Endometrial microvascular endothelial cells (primary cell): ENCODE measurements around the gene SLC16A7. TPM values are rescaled to one million over a fixed set of nuclear protein-coding genes. Genes with fewer than 3 reads are reported as not detected.

Source experiments
- in situ Hi-C: cut with HindIII; loops from 2 replicates; pipeline ENCODE4 v1.10.0; 2017; ENCODE audit warnings: low sequenced_read_pairs, low pct_unique_long_range_greater_than_20kb; ENCODE audit errors: inconsistent ontology term
- total RNA-seq: library from RNA; depleted of rRNA; stranded (reverse); fragments of >200 nt; gene quantifications from one replicate; pipeline ENCODE4 v1.2.3, GENCODE V29; 2015; ENCODE audit errors: inconsistent ontology term

SLC16A7 gene
- total RNA-seq, 1 donor from 2014 or later: 9.5 TPM

DNA sequence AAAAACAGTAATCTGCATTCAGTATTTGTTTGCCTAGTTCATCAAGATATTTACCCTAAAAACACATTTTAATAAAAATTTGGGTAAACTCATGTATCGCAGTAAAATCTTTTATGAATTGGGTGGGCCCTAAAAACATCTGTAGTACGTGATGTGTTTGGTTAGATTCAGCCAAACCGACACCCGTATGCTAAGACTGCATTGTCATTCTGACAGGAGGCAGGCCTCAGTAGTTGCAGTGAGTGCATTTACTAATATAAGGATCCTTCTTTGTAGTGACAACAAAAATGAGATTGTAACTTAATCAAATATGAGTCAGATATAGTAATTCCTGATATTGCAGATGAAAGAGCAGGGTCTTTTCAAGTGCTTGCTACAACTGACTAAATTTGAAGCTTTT is 191.8 kb downstream of the SLC16A7 start:
- in situ Hi-C loops: no loop called here

DNA sequence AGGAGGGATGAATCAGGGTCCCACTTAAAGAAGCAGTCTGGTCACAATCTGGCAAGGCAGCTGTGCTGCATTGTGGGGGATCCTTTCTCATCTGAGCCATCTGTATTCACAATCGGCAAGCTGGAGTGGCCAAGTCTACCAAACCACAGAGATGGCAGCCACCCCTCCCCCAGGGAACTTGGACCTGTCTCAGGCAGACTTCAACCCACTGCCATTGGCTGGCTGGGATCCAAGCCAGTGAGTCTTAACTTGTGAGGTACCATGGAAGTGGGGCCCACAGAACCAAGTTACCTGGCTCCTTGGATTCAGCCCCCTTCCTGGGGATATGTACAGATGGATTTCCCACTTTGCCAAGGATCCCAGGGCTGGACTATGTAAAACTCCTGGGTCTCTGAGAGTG is 196.8 kb downstream of the SLC16A7 start:
- in situ Hi-C loops: no loop called here

DNA sequence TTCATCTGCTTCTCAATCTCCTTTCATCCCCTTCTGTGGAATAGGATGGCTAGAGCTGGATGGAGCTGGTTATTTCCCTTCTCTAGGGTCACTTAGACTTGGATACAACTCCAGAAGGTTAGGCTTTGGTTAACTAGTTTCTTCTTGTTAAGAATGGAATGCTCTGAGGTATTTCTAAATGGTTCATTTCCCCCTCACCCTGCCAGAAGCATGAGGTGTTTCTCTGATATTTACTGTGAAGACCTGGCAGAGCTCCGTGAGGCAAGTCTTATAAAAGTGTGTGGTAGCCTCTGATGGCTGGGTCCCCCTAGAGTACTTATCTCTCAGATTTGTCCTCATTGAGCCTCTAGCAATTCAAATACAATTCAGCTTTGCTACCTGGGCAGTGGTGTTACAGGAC is 207.9 kb downstream of the SLC16A7 start:
- in situ Hi-C loops: no loop called here

DNA sequence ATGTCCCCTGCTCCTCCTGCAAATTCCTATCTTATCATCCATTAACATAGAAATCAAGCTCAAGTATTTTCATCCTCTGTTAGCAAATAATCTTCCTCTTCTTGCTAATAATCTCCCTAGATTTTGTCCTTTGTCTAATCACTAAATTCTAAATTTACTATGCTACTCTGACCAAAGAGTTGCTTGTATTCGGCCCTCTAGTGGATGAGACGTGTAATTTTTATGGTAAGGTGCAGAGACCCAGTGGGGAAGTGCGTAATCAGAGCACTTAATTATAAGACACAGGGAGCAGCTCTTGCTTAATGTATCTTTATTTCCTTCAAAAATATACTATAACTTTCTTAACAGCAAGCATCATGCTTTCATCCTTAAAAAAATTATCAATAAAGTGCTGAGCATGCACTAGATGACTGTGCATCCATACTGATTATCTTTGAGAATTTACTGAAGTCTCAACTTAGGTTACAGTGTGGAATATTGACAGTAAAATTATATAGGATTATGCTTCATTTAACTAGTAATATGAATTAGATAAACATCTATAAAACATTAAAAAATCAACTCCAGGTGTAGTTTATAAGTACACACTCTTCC is 212.6 kb downstream of the SLC16A7 start:
- in situ Hi-C loops: no loop called here

DNA sequence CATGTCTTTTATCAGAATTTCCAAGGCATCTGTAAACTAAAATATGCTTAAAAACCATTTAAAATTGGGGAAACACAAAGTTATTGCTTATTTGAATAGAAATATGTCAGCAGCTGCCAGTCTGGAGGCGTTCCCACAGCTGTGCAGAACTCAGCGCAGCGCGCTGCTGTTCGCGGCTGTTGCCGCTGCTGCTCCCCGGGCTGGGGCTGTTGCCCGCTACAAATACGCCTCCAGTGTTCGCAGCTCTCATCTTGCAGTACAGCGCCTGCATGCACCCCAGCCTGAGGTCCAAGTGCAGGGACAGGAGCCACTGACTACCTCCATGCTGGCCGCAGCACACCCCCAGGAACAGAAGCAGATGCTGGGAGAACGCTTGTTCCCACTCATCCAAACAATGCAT is 216.2 kb downstream of the SLC16A7 start:
- in situ Hi-C loops: no loop called here

DNA sequence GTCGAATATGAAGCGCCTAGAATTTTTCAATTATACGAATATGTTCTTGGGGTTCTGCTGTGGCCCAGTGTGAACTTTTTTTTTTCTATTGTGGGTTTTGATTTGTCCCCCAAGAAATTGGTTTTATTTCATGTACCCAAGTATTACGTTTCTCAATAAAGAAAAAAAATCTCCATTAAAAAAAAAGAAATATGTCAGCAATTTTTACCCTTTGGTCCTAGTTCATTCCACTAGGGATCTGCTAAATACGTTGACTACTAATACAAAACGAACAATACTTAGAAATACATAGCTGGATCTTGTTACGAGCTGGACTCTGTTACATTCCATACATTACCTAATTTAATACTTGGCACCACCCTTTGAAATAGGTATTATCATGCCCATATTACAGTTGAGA is 216.9 kb downstream of the SLC16A7 start:
- in situ Hi-C loops: no loop called here

DNA sequence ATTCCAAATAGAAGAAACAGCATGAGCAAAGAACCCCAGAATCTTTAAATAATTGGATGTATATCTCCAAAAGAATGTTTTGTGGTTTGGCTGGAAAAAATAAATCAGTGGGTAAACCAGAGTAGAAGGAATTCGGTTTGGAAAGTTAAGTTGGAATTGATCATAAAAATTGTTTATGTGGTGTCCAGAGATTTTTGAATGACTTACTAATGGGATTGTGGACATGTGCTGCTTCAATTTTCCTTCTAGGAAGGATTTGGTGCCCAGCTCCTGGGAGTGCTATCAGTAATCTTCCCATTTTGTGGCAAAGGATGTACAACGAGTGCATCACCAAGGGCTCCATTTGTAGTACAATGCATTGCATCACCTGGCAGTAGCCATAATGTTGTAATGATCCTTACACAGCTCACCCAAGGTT is 224.8 kb downstream of the SLC16A7 start:
- in situ Hi-C loops: no loop called here

DNA sequence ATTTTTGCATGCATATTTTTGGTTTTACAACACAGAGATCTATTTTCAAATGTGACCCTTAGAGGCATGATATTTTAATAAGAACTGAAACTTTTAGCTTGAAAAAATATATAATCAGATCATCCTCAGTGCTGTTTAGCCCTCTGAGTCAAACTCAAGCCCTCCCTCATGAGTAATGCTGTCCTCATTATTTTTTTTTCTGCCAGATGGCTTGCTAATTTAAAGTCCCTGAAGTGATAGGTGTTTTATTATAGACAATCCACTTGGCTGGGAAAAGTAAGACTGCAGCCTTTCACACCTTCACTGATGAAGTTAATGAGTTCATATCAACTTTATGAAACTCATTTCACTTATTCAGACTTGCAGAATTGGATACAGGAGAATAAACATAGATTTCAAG is 227.7 kb downstream of the SLC16A7 start:
- in situ Hi-C loops: no loop called here

DNA sequence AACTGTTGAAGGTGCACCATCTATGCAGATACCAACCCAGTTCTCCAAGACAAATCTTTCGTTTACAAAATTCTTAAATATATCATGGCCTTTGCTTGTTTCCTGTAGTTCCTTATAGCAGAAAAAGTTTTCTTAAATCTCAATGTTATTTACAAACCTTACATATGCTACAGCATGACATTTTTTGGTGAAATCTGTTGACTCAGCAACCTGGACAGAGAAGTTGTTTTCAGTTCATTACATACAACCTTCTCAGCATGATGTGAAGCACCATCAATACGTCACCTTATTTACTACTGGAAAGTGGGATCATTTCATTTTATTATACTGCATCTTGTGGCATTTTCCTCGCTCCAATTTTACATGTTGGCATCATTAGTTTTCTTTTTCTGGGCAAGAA is 231.9 kb downstream of the SLC16A7 start:
- in situ Hi-C loops: no loop called here

DNA sequence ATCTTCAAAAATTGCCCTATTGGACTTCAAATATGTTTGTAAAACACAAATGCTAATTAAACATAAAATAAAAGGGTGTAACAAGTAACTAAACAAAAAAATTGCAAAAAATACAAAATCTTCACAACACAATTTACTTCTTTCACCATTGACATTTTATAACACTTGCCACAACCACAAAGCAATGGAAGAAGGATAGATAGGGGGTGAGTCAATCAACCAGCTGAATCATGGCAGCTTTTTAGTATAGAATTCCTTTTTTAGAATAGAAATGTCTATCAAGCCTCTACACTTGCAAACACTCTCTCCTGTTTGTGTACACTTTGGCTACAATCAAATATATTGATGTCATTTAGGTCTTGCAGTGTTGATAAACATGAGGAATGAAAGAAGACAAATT is 232.7 kb downstream of the SLC16A7 start:
- in situ Hi-C loops: no loop called here

DNA sequence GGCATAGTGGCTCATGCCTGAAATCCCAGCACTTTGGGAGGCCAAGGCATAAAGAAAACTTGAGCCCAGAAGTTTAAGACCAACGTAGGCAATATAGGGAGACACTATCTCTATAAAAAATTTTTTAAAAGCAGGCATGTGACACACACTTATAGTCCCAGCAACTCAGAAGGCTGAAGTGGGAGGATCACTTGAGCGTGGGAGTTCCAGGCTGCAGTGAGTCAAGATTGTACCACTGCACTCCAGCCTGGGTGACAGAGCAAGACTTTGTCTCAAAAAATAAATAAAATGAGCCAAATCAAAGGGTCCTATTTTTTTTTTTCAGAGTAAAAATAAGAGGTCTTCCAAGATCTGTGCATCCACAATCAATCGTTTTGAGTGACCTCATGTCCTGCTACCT is 237.6 kb downstream of the SLC16A7 start:
- in situ Hi-C loops: no loop called here

DNA sequence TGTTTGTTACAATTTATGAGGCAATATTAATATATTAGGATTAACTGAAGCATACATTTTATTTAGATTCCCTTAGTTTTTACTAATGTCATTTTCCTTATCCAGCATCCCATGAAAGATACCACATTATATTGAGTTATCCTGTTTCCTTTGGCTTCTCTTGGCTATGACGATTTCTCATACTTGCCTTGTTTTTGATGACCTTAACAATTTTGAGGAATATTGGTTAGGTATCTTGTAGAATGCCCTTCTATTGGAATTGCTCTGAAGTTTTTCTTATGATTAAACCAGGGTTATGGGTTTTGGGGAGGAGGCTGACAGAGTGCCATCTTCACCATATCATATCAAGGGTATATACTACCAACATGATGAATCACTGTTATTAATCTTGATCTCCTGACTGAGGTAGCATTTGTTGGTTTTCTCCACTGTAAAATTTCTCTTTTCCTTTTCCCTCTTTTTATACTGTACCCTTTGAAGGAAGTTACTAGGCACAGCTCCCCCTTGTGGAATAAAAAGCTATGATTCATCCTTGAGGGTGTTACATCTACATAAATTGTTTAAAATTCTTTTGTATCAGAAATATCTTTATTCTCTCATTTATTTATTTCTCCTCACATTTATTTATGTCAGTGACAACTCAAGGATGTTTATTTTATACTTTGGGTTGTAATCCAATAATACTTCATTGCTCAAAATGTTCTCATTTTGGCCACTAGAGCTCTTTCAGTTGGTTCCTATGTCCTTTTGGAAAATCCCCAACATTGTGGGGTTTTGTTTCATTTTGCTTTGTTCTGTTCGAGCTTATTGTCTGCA is 239.0 kb downstream of the SLC16A7 start:
- in situ Hi-C loops: no loop called here
